NCI-H1105 treated with DMSO at 0.1 percent for 48 hours (cell line): ENCODE measurements around the gene BDKRB1.

Experiments used
- DNase-seq: peaks from one replicate; lab custom pipeline; 2025; lab: John Stamatoyannopoulos, UW

BDKRB1 gene

DNA sequence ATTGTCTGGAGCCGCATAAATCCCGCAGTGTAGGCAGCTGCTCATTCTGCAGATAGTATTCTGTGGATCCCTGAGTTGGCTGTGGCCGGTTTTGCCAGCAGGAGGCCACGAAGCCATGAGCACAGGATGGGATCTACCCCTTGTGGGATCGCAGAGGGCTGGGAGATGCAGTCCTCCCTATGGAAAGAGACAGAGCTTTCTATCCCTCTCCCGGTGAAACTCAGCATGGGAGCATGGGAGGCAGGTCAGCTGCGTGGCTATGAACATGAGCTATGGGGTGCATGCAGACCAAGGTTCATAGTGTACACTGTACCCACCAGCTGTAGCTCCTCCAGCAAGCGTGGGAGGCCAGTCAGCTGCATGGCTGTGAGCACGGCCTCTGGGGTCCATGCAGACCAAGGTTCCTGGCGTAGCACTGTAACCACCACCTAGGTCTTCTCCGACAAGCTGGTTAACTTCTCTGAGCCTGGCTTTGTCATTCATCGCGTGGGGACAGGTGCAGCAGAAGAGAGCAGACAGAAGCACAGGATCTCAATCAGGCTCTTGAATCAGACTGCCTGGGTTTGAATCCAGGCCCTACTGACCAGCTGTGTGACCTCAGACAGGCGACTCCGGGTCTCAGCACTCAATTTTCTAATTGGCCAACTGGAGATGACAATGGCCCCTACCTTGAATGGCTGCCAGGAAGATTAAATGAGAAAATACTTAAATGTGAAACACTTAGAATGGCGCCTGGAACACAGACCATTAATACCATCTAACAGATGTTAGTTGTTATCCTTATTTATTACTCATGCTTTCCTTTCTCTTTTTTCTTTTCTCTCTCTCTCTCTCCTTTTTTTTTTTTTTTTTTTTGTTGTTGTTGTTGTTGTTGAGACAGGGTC, 6.0 kb downstream of the BDKRB1 start:
- DNase-seq: no peak

GRCh38 chr14:96263347-96264199, 7.6 kb downstream of the BDKRB1 start:
- no peak for DNase-seq

DNA sequence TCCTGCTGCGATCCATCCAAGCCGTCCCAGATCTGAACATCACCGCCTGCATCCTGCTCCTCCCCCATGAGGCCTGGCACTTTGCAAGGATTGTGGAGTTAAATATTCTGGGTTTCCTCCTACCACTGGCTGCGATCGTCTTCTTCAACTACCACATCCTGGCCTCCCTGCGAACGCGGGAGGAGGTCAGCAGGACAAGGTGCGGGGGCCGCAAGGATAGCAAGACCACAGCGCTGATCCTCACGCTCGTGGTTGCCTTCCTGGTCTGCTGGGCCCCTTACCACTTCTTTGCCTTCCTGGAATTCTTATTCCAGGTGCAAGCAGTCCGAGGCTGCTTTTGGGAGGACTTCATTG, 8.2 kb downstream of the BDKRB1 start:
- no peak for DNase-seq

GRCh38 chr14:96264853-96265252, 8.8 kb downstream of the BDKRB1 start:
- no peak for DNase-seq

- DNase-seq: peak; percentile 77
These were observed 9.5 kb downstream of the BDKRB1 start for GRCh38 chr14:96265383-96266095.

DNA sequence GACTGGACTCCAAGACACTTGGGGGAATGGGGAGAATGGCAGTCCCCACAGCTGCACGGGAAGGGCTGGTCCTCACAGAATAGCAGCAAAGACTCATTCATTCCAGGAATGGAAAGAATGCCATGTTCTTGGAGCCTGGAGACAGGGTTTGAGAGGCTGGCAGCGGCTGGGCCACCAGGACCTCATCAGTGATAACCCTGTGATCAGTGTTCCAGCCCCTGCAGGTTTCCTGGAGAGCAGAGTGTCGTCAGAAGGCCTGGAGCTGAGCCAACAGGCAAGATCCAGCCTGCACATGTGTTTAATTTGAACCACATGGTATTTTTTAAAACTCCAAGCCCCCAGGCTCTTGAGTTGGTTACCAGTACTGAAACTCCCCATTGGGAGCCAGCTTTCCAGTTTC, 11.3 kb downstream of the BDKRB1 start:
- peak; percentile 83 for DNase-seq

DNA sequence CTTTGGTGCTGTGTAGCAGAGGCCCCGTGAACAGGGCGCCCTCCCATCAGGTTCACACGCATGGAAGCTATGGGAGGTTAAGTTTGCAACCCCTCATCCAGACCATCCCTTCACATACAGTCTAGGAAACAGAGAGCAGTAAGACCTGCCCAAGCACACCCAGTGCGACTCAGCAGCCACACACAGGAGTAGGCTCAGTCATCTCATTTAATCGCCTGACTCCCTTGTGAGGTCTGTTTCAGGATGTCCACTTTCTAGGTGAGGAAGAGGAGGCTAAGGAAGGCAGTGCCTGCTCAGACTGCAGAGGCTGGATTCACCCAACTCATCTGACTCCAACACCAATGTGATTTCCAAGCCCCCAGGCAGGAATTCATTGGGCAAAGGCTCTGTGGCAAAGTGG, 11.9 kb downstream of the BDKRB1 start:
- no peak for DNase-seq

- DNase-seq: no peak
These were observed 12.7 kb downstream of the BDKRB1 start for GRCh38 chr14:96268431-96269358.

DNA sequence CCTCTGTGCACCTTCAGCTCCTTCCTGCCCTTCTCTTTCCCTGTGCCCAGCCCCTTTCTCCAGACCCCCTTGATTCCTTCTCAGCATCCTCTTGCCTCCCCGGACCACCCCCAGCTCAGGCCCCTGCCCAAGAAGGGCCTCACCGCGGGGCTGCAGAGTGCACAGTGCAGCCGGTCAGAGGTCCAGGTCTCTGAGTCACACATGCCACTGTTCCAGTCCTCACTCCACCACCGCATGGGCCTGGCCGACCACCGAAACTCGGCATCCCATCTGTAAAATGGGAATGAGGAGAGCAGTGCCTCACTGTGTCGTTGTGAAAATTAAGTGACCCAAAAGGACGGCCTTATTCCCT, 13.3 kb downstream of the BDKRB1 start:
- DNase-seq: no peak

DNA sequence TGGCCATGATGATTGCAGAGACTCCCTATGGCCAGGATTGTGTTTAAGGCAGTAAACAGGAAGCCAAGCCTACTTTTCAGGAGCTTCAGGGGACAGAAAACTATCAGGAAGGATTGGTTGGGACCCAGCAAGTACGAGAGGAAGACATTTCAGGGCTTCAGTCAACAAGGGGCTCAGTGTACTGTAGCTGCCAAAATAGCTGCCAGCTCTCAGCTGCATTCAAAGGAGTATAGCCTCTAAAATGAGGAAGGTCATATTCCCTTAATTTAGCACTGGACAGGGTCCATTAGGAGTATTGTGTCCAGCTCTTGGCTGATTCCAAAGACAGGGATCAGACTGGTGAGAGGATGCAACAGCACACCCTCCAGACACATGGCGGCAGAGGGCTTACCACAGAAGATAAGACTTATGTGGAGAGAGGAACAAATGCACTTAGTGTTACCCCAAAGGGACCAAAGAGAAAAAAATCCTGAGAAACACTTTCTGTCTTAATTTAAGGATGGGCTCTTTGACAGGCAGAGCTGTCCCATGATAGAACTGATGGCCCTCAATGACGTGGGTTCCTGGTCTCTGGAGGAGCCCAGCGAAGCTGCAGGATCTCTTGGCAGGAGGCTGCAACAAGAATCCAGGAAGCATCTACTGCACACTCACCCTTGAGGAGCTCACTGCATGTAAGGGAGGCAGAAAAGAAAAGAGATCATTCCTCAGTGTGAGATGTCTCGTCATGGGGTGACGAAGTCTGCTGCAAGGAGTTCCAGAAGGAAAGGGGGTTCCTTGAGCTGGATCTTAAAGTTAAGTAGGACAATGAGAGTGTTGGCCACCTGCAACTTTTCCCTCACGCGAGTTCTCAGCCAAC, 14.8 kb downstream of the BDKRB1 start:
- no peak for DNase-seq

DNA sequence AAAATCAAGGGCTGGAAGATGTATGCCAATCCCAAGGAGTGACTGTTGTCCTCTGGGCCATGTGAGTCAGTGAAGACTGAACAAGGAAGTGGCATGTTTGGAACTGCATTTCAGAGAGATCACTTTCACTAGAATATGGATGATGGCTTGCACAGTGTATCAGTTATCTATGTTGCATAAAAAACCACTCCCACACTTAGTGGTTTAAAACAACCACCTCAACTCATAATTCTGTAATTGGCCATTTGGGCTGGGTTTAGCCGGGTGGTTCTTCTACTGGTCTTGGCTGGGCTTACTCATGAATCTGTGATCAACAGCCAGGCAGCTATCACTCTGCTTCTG, 15.4 kb downstream of the BDKRB1 start:
- DNase-seq: no peak

GRCh38 chr14:96272777-96273473, 16.9 kb downstream of the BDKRB1 start:
- DNase-seq: no peak

GRCh38 chr14:96273629-96274028, 17.6 kb downstream of the BDKRB1 start:
- DNase-seq: no peak

DNA sequence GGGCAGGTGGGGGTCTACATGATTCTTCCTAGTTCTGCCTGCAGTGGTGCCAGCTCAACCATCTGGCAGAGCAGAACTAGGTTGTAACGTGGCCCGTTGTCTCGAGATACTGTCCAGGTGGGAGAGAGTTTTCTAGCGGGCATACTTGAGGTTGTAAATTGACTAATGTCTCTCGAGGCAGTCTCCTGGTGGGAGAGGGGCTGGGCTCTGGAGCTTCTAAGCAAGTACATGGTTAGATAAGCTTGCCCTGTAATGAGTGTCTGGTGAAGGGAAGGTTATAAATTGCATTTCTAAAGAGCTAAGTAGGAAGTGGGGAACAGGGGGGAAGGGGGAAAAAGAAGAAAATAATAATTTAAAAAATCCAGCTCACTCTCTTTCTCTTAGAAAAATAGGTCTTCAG, 18.1 kb downstream of the BDKRB1 start:
- no peak for DNase-seq

GRCh38 chr14:96274543-96274942, 18.5 kb downstream of the BDKRB1 start:
- DNase-seq: no peak

GRCh38 chr14:96275177-96276112, 19.4 kb downstream of the BDKRB1 start:
- peak; percentile 60 for DNase-seq

DNA sequence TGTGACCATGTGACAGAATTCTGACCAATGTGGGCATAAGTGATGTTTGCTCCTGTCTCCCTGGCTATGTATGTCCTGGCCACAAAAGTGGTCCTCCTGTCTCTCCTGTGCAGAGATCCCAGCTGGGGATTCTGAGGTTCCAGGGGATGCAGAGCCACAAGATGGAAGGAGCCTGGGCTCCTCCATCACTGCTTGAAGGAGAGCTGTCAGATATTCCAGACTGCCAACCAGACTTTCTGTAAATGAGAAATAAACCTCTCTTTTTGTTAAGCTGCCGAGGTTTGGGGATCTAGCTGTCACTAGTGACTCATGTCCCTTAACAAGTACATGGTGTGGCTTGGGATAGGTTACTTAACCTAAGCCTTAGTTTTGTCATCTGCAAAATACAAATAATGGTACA, 21.9 kb downstream of the BDKRB1 start:
- DNase-seq: no peak

GRCh38 chr14:96279564-96279963, 23.6 kb downstream of the BDKRB1 start:
- no peak for DNase-seq

DNA sequence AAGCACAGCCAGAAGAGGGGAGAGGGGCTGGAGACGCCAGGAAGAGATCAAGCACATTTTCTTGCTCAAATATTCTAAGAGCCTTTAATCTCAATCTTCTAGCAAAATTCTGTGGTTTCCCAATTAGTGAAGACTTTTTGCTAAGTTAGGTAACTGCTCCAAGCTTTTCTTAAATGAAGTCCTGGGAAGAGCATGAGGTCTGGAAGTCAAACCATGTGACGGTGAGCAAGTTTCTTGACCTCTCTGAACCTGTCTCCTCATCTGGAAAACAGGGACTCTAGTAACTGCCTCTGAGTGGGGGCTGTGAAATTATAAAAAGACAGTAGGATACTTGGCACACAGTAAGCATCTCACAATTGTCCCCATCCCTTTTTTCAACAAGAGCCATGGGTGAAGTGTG, 24.1 kb downstream of the BDKRB1 start:
- no peak for DNase-seq
